ENCODE results near the gene SPATA9. TPM values are rescaled to one million over a fixed set of nuclear protein-coding genes. Genes with fewer than 3 reads are reported as not detected.

The SPATA9 gene
- total RNA-seq, 1 donor, result 0.54 TPM

- peak; percentile 72 for DNase-seq (ENCODE audit: low read depth)
- no peak for TF ChIP-seq CTCF (IDR thresholded peaks at IDR 0.05; ENCODE audit: insufficient read depth, low read length)
- no peak overlapping the region for H3K4me3 ChIP-seq (ENCODE audit: low read depth, low read length)
Observed at GRCh38 chr5:95619096-95619495, 63.7 kb downstream of the SPATA9 start.

GRCh38 chr5:95617057-95617456, 65.7 kb downstream of the SPATA9 start:
- peak; percentile 39 for DNase-seq (ENCODE audit: low read depth)
- no peak for TF ChIP-seq CTCF (IDR thresholded peaks at IDR 0.05; ENCODE audit: insufficient read depth, low read length)
- H3K4me3 ChIP-seq (ENCODE audit: low read depth, low read length), result no peak overlapping the region

- TF ChIP-seq CTCF (IDR thresholded peaks at IDR 0.05; ENCODE audit: insufficient read depth, low read length), result no peak
- DNase-seq (ENCODE audit: low read depth), result no peak
- no peak overlapping the region for H3K4me3 ChIP-seq (ENCODE audit: low read depth, low read length)
Observed at GRCh38 chr5:95615164-95615467, 67.7 kb downstream of the SPATA9 start.

GRCh38 chr5:95613514-95613913, 69.3 kb downstream of the SPATA9 start:
- no peak for TF ChIP-seq CTCF (IDR thresholded peaks at IDR 0.05; ENCODE audit: insufficient read depth, low read length)
- DNase-seq (ENCODE audit: low read depth), result no peak
- no peak overlapping the region for H3K4me3 ChIP-seq (ENCODE audit: low read depth, low read length)

GRCh38 chr5:95611396-95611795, 71.4 kb downstream of the SPATA9 start:
- no peak overlapping the region for H3K4me3 ChIP-seq (ENCODE audit: low read depth, low read length)
- no peak for TF ChIP-seq CTCF (IDR thresholded peaks at IDR 0.05; ENCODE audit: insufficient read depth, low read length)
- no peak for DNase-seq (ENCODE audit: low read depth)

- no peak overlapping the region for H3K4me3 ChIP-seq (ENCODE audit: low read depth, low read length)
- DNase-seq (ENCODE audit: low read depth), result no peak
- no peak for TF ChIP-seq CTCF (IDR thresholded peaks at IDR 0.05; ENCODE audit: insufficient read depth, low read length)
Observed at GRCh38 chr5:95610546-95610945, 72.2 kb downstream of the SPATA9 start.

- DNase-seq (ENCODE audit: low read depth), result no peak
Observed at GRCh38 chr5:95609711-95610110, 73.1 kb downstream of the SPATA9 start.

More at GRCh38 chr5:95609711-95610110, 73.1 kb downstream of the SPATA9 start:
- no peak for TF ChIP-seq CTCF (IDR thresholded peaks at IDR 0.05; ENCODE audit: insufficient read depth, low read length)
- H3K4me3 ChIP-seq (ENCODE audit: low read depth, low read length), result no peak overlapping the region

All from fibroblast of the aortic adventitia (primary cell).